HepG2 (cell line): Measurements from ENCODE around the gene EVL. TPM values are rescaled to one million over a fixed set of nuclear protein-coding genes. Genes with fewer than 3 reads are reported as not detected.

ENCODE experiments used
- AKNA ChIP-seq: sonication (generic); formaldehyde crosslinking; IDR thresholded peaks from 2 replicates; pipeline ENCODE4 v1.4.0; 2020; ENCODE audit warnings: missing genetic modification reagents, borderline replicate concordance
- CENPT ChIP-seq: sonication (generic); formaldehyde crosslinking; IDR thresholded peaks from 2 replicates; pipeline ENCODE4 v1.8.0; 2022; ENCODE audit warnings: low read depth, mild to moderate bottlenecking, moderate library complexity, missing genetic modification reagents
- FOXP1 ChIP-seq, 2 experiments: fragments of 450-650 bp in 1 of 2; IDR thresholded peaks; 2 replicates each; pipeline ENCODE4 v1.6.1; 2017 to 2018; ENCODE audit warnings: antibody characterized with exemption in 1 of 2
- HINFP ChIP-seq: sonication (generic); formaldehyde crosslinking; IDR thresholded peaks from 2 replicates; pipeline ENCODE4 v1.4.0; 2020; ENCODE audit warnings: low read depth, mild to moderate bottlenecking, missing genetic modification reagents
- HIVEP1 ChIP-seq: sonication (generic); formaldehyde crosslinking; IDR thresholded peaks from 2 replicates; pipeline ENCODE4 v1.4.0; 2020; ENCODE audit warnings: mild to moderate bottlenecking, missing genetic modification reagents
- HOMEZ ChIP-seq: IDR thresholded peaks from 2 replicates; pipeline ENCODE4 v1.6.1; 2016; ENCODE audit warnings: low read depth
- IKZF4 ChIP-seq: sonication (generic); formaldehyde crosslinking; IDR thresholded peaks from 2 replicates; pipeline ENCODE4 v1.5.1; 2020; ENCODE audit warnings: borderline replicate concordance, mild to moderate bottlenecking, low read depth, missing genetic modification reagents; ENCODE audit errors: not compliant biosample characterization
- KDM6A ChIP-seq: IDR thresholded peaks from 2 replicates; pipeline ENCODE4 v1.6.1; 2016; ENCODE audit warnings: low read depth
- KLF12 ChIP-seq: sonication (generic); formaldehyde crosslinking; IDR thresholded peaks from 2 replicates; pipeline ENCODE4 v1.4.0; 2020; ENCODE audit warnings: missing genetic modification reagents, borderline replicate concordance
- PAF1 ChIP-seq: IDR thresholded peaks from 2 replicates; pipeline ENCODE4 v1.6.1; 2016; ENCODE audit warnings: missing genetic modification reagents, missing compliant biosample characterization
- PHF20 ChIP-seq: sonication (generic); formaldehyde crosslinking; IDR thresholded peaks from 2 replicates; pipeline ENCODE4 v1.5.0; 2020; ENCODE audit warnings: mild to moderate bottlenecking, missing genetic modification reagents
- PHF5A ChIP-seq: IDR thresholded peaks from one replicate; pipeline ENCODE4 v1.6.1; 2018; ENCODE audit warnings: low read depth, missing genetic modification reagents; ENCODE audit not compliant: unreplicated experiment
- RNF2 ChIP-seq: fragments of 450-650 bp; conservative IDR thresholded peaks from 2 replicates; pipeline ENCODE4 v1.6.1; 2016; ENCODE audit warnings: low read depth
- SALL2 ChIP-seq: sonication (generic); formaldehyde crosslinking; IDR thresholded peaks from 2 replicates; pipeline ENCODE4 v1.8.1; 2023; ENCODE audit warnings: mild to moderate bottlenecking, missing genetic modification reagents, inconsistent platforms
- SKI ChIP-seq: fragments of 450-650 bp; IDR thresholded peaks from one replicate; pipeline ENCODE4 v1.6.1; 2018; ENCODE audit warnings: mild to moderate bottlenecking; ENCODE audit not compliant: partially characterized antibody
- SSRP1 ChIP-seq: IDR thresholded peaks from 2 replicates; pipeline ENCODE4 v1.6.1; 2016; ENCODE audit warnings: control low read depth
- ZNF124 ChIP-seq: sonication (generic); formaldehyde crosslinking; IDR thresholded peaks from 2 replicates; pipeline ENCODE4 v1.4.0; 2020; ENCODE audit warnings: missing genetic modification reagents
- ZNF343 ChIP-seq: sonication (generic); formaldehyde crosslinking; IDR thresholded peaks from 2 replicates; pipeline ENCODE4 v1.4.0; 2020; ENCODE audit warnings: mild to moderate bottlenecking, missing genetic modification reagents
- ZNF431 ChIP-seq: sonication (generic); formaldehyde crosslinking; IDR thresholded peaks from 2 replicates; pipeline ENCODE4 v1.9.0; 2022; ENCODE audit warnings: missing genetic modification reagents, low read depth, mild to moderate bottlenecking, borderline replicate concordance
- ZNF580 ChIP-seq: IDR thresholded peaks from 2 replicates; pipeline ENCODE4 v1.6.1; 2016; ENCODE audit warnings: low read depth, borderline replicate concordance
- ZSCAN21 ChIP-seq: sonication (generic); formaldehyde crosslinking; IDR thresholded peaks from 2 replicates; pipeline ENCODE4 v1.8.0; 2022; ENCODE audit warnings: mild to moderate bottlenecking, missing genetic modification reagents, moderate library complexity, borderline replicate concordance
- polyA plus RNA-seq, 8 experiments: library from polyadenylated mRNA; depleted of rRNA in 3 of 8; stranded (reverse) in 7 of 8; unstranded in 1 of 8; fragments of >200 nt; fragmentation: Illumina TruSeq in 4 of 8; extraction: Trizol in 4 of 8; gene quantifications; 2 replicates each; pipeline versions ENCODE4 v1.2.1 to v1.2.3, GENCODE V29; 2011 to 2016; ENCODE audit warnings: low read depth in 4 of 8, missing spikeins in 1 of 8, mixed read lengths in 1 of 8; ENCODE audit not compliant: insufficient read depth in 1 of 8
- total RNA-seq, 5 experiments: library from RNA; depleted of rRNA; stranded (reverse); fragments of >200 nt; fragmentation: Illumina TruSeq; extraction: Trizol; gene quantifications; 2 replicates each; pipeline ENCODE4 v1.2.3, GENCODE V29; 2016; ENCODE audit warnings: low read depth in 1 of 5

The EVL gene
- total and polyA plus RNA-seq, 2 of the 13 experiments (the other 11 are each of a cell fraction or from before 2014, with no cell fraction given) = 15.1 to 31.2 TPM

- TF ChIP-seq KLF12 (CRISPR knock-in tag) = peak; percentile 76
- peak; percentile 15; the same call in 1 of the 2 replicates for TF ChIP-seq HINFP (CRISPR knock-in tag)
- no peak for TF ChIP-seq PAF1
- TF ChIP-seq HOMEZ (CRISPR knock-in tag) = peak; percentile 99
- TF ChIP-seq SALL2 (CRISPR knock-in tag) = peak; percentile 85; the same call in 1 of the 2 replicates
- no peak for TF ChIP-seq ZSCAN21 (CRISPR knock-in tag)
- TF ChIP-seq ZNF580 = peak; percentile 94; the same call in 1 of the 2 replicates
- peak; percentile 83 for TF ChIP-seq SKI
- no peak for TF ChIP-seq IKZF4 (CRISPR knock-in tag)
- TF ChIP-seq ZNF431 (CRISPR knock-in tag) = 0 out of 2 replicates have a peak, but pooled peaks have one; percentile 72
- no peak for TF ChIP-seq CENPT
- peak; percentile 22; the same call in 1 of the 2 replicates for TF ChIP-seq HIVEP1
- no peak; the same call in 1 of the 2 replicates for TF ChIP-seq AKNA
- peak; percentile 61; the same call in 1 of the 2 replicates for TF ChIP-seq ZNF343 (CRISPR knock-in tag)
- TF ChIP-seq SSRP1 (CRISPR knock-in tag) = 0 out of 2 replicates have a peak, but pooled peaks have one; percentile 52
- peak; percentile 78 for TF ChIP-seq ZNF124
- TF ChIP-seq FOXP1 (IDR thresholded peaks at IDR 0.05) = no peak
- TF ChIP-seq FOXP1 (CRISPR knock-in tag; IDR thresholded peaks at IDR 0.05) = peak; percentile 30; the same call in 1 of the 2 replicates
- TF ChIP-seq PHF5A (CRISPR knock-in tag) = no peak
- peak; percentile 82; the same call in 1 of the 2 replicates for TF ChIP-seq RNF2
- TF ChIP-seq KDM6A (CRISPR knock-in tag) = no peak
- TF ChIP-seq PHF20 (CRISPR knock-in tag) = peak; percentile 89
These were observed 127.6 kb downstream of the EVL start (continued) for GRCh38 chr14:100192672-100193416.
